ENCODE data around the gene DCLRE1C.

DCLRE1C gene

GRCh38 chr10:14971867-14972448 lies 18.1 kb upstream of the DCLRE1C start:
- TF ChIP-seq REST (IDR thresholded peaks at IDR 0.05; ENCODE audit: insufficient read depth in 1 of 2, low read depth in 2 of 2, low read length in 2 of 2), result no peak
- no peak for TF ChIP-seq FOXP2 (optimal IDR thresholded peaks at IDR 0.05; ENCODE audit: borderline replicate concordance, extremely low read depth, extremely low read length, insufficient read depth)
- TF ChIP-seq TAF1 (IDR thresholded peaks at IDR 0.05; ENCODE audit: borderline replicate concordance, insufficient read depth, low read length), result no peak
- TF ChIP-seq POLR2AphosphoS5 (IDR thresholded peaks at IDR 0.05; ENCODE audit: low read depth, low read length), result no peak
- TF ChIP-seq SIN3A (IDR thresholded peaks at IDR 0.05; ENCODE audit: borderline replicate concordance, insufficient read depth, low read length), result no peak

- TF ChIP-seq POLR2AphosphoS5 (IDR thresholded peaks at IDR 0.05; ENCODE audit: low read depth, low read length) (no peak), TAF1 (IDR thresholded peaks at IDR 0.05; ENCODE audit: borderline replicate concordance, insufficient read depth, low read length) (no peak), FOXP2 (optimal IDR thresholded peaks at IDR 0.05; ENCODE audit: borderline replicate concordance, extremely low read depth, extremely low read length, insufficient read depth) (no peak), SIN3A (IDR thresholded peaks at IDR 0.05; ENCODE audit: borderline replicate concordance, insufficient read depth, low read length) (no peak), REST (IDR thresholded peaks at IDR 0.05; ENCODE audit: insufficient read depth in 1 of 2, low read depth in 2 of 2, low read length in 2 of 2) (no peak)
Observed at GRCh38 chr10:14967897-14968296, 14.0 kb upstream of the DCLRE1C start.

DNA sequence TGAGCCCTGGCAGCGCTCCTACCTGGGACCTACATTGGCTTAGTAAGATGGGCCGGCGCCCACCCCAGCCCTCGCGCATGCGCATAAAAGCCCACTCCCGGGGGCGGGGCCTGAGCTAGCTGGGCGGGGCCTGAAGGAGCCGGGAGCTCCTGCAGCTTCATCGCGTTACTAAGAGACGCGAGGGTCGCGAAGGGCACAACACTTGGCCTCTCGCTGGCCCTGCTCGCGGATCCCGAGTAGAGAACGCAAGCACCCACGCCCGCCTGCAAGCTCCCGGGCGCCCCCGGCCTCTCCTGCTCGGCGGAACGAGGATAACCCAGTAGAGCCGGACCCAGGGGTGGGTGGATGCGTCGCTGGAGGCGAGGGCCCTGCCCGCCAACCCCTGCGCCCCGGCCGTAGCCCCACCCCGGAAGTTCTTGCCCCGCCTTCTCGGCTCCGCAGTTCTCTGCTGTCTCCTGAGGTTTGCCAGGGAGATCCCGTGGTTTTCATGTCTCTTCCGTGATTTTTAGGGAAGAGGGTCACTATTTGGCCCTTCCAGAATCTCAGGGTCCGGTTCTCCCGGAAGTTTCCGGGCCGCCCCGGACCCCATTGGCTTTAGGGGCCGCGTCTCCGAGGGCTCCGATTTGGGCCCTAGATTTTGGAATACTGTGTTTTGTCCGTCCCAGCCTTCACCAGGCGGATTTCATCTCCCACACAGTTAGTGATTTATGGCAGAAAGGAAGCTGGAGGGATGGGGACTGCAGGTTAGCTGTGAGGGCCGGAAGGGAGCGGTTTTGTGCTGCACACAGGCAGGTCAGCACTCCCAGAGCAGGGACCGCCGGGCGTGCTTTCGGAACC lies 5.5 kb upstream of the DCLRE1C start, which contains the start of gene MEIG1:
Gene MEIG1, plus strand, starts transcription at position 168 of the 837 bp plus-strand sequence. CDS start 7,081 bp downstream, outside the sequence.
- peak; percentile 47; the same call in 1 of the 2 replicates for TF ChIP-seq TAF1 (IDR thresholded peaks at IDR 0.05; ENCODE audit: borderline replicate concordance, insufficient read depth, low read length)
- TF ChIP-seq POLR2AphosphoS5 (IDR thresholded peaks at IDR 0.05; ENCODE audit: low read depth, low read length), result peak; percentile 67
- peak; percentile 54 for TF ChIP-seq FOXP2 (optimal IDR thresholded peaks at IDR 0.05; ENCODE audit: borderline replicate concordance, extremely low read depth, extremely low read length, insufficient read depth)
- 0 out of 4 replicates have a peak, but pooled peaks of 1 of the 2 experiments have one; percentile 54 for TF ChIP-seq REST (IDR thresholded peaks at IDR 0.05; ENCODE audit: insufficient read depth in 1 of 2, low read depth in 2 of 2, low read length in 2 of 2)
- TF ChIP-seq SIN3A (IDR thresholded peaks at IDR 0.05; ENCODE audit: borderline replicate concordance, insufficient read depth, low read length), result no peak

- no peak for TF ChIP-seq POLR2AphosphoS5 (IDR thresholded peaks at IDR 0.05; ENCODE audit: low read depth, low read length)
- no peak for TF ChIP-seq FOXP2 (optimal IDR thresholded peaks at IDR 0.05; ENCODE audit: borderline replicate concordance, extremely low read depth, extremely low read length, insufficient read depth)
- TF ChIP-seq TAF1 (IDR thresholded peaks at IDR 0.05; ENCODE audit: borderline replicate concordance, insufficient read depth, low read length), result no peak
- no peak for TF ChIP-seq SIN3A (IDR thresholded peaks at IDR 0.05; ENCODE audit: borderline replicate concordance, insufficient read depth, low read length)
- no peak for TF ChIP-seq REST (IDR thresholded peaks at IDR 0.05; ENCODE audit: insufficient read depth in 1 of 2, low read depth in 2 of 2, low read length in 2 of 2)
Observed at GRCh38 chr10:14958872-14959220, 5.0 kb upstream of the DCLRE1C start.
